Choroid plexus epithelial cell (primary cell): ENCODE measurements around the gene LYZL6.
A peak's percentile ranks its signal among the peaks of the same experiment; 100 is the strongest.
"Not testable (repeated sequence)": the region's sequence is repeated elsewhere in the genome, so short reads cannot be mapped to it uniquely, and the experiment has no call there.

ENCODE experiments used
- DNase-seq: peaks from one replicate; pipeline ENCODE4 v3.0.0-alpha.2; 2010; ENCODE audit warnings: low read depth
- H3K4me3 ChIP-seq: 2 replicates; pipeline ENCODE4 v1.5.1; 2011; ENCODE audit warnings: low read depth, mild to moderate bottlenecking, control low read depth, low read length, moderate library complexity
- TF ChIP-seq, protein P1 (sequence below): conservative IDR thresholded peaks from 2 replicates; pipeline ENCODE4 v1.5.1; 2011; ENCODE audit warnings: low read depth, mild to moderate bottlenecking, control low read depth, inconsistent platforms, low read length, moderate library complexity

The LYZL6 gene

DNA sequence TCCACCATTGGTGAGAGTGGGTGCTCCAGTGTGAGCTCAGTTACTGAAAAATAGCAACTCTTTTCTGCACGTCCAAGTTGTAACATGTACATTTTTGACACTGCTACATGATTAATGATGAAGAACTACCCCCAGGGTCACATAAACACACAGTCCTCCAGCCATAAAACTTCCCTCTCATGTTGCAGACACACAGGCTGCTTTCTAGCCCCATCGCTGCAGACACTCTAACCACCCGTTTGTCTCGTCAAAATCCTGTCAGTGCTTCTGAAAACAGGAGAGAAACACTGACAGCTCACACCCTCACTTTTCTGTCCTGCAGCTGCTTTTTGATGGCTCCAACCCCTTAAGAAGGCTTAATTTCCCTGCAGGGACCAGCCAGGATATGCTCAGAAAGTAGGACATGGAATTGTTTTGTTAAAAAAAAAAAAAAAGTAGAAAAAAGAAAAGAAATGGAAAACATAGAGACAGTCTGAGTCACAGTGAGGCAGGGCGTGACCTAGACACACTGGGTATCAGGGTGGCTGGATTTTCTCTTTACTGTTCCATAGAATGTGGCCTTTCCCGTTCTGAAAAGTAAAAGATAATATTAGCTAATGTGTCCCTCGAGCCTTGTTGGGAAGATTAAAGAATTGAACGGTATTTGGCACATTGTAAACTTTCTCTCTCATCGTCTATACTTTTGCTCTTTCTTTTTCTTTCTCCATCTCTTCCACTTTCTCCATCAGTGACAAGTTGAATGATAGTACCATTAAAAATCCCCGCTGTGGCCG, 42.6 kb downstream of the LYZL6 start:
- DNase-seq, result no peak
- TF ChIP-seq, protein P1, sequence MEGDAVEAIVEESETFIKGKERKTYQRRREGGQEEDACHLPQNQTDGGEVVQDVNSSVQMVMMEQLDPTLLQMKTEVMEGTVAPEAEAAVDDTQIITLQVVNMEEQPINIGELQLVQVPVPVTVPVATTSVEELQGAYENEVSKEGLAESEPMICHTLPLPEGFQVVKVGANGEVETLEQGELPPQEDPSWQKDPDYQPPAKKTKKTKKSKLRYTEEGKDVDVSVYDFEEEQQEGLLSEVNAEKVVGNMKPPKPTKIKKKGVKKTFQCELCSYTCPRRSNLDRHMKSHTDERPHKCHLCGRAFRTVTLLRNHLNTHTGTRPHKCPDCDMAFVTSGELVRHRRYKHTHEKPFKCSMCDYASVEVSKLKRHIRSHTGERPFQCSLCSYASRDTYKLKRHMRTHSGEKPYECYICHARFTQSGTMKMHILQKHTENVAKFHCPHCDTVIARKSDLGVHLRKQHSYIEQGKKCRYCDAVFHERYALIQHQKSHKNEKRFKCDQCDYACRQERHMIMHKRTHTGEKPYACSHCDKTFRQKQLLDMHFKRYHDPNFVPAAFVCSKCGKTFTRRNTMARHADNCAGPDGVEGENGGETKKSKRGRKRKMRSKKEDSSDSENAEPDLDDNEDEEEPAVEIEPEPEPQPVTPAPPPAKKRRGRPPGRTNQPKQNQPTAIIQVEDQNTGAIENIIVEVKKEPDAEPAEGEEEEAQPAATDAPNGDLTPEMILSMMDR, result no peak
- no peak overlapping the region for H3K4me3 ChIP-seq

DNA sequence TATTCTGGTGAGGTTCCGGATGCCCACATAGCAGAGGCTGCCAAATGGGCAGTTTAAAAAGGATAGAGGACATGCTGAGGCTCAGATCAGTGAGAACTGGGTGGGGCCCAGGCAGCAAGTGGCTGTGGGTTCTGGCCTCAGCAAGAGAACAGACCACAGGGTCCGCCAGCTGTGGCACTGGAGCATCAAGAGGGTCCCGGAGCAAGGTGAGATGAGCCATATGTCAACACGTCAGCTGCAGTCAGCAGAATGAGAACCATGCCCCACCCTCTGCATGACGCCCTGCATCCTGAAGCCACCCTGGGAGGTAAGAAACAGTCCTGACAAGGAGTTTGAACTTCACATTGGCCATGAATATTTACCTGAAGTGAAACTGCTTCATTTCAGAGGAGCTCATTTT, 43.2 kb downstream of the LYZL6 start:
- no peak overlapping the region for H3K4me3 ChIP-seq
- TF ChIP-seq, protein P1, result no peak
- DNase-seq, result no peak

DNA sequence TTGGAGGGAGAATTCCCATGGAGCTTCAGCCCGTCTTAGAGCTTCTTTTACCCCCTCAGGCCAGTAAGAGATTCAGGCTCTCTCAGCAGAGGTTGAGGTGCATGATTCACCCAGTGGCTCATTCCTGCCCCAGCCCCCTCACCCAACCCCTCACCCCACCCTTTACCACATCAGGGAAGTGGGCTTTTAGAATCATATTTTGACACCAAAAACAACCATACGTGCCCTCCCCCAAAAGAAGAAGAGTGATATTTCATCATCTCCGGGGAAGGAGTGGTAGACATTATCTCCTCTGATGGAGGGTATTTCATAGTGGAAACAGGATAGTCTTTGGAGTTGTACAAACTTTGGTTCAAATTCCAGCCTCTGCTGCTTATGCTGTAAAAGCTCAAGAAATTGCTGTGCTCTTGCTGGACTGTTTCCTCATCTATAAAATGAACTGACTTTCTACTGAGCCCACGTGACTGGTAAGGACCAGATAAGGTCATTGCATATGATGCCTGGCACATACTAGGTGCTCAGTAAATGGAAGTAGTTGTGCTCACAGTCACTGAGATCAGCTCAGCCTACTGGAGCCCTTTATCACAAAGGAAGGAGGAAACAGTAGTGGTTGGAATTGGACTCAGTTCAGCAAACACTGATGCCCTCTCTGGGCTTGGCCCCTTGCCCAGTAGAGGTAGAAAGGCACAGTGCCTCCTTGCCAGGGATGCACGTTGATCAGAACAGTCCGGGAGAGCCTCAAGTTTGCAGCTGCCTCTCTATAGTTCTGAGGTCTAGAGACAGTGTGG, 45.0 kb downstream of the LYZL6 start:
- no peak overlapping the region for H3K4me3 ChIP-seq
- DNase-seq, result no peak
- TF ChIP-seq, protein P1, result no peak

DNA sequence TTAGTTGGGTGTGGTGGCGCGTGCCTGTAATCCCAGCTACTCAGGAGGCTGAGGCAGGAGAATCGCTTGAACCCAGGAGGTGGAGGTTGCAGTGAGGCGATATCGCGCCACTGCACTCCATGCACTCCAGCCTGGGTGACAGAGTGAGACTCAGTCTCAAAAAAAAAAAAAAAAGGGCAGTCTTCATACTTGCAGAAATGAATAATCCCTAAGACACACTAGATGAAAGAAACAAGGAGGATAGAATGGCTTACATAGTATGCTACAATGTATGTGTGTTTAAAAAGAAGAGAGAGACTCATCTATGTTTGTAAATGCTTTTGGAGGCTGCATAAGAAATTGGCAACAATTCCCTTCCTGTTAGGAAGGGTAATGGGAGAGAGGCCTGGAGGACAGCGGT, 45.7 kb downstream of the LYZL6 start:
- DNase-seq, result not testable (repeated sequence)

DNA sequence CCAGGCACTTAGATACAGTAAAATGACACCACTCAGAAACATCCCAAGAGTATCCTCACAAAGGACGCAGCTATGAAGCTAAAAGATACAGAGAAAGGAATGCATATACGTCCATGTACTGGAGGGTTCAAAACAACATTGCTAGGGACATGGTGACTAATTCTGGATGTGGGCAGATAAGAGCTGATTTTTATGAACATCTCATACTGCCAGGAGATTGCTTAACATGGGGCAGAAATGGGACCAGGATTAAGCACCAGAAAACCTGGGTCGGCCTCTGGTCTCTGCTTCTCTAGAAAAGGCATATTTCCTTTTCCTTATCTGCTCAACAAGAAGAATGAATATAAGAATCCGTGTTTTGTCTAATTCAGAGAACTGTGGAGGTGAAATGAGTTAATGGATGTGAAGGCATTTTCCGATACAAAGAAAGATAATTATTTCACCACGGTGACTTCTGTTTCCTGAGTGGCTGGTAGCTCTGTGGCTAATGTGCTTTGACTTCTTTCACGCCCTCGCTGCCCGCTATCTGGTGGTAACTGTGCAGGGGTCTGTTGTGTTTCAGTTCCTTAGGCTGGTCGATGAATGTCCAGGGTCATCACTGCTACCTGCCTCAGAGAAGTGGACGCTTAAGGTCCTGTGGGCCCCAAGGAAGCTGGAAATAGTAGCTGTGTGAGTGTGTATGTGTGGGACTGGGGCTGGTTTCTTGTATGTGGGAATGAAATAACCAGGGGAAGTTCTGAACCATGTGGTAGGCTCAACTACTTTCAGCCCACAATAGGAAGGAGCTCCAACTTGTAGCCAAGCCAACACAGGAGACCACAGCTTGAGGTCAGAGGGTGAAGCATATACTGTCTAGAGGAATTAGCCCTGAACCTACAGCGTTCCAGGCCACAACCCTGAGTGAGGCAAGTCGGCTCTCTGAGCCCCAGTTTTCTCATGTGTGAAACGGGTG, 47.6 kb downstream of the LYZL6 start:
- TF ChIP-seq, protein P1, result no peak
- H3K4me3 ChIP-seq, result no peak overlapping the region
- peak; percentile 64 for DNase-seq

More for the DNA sequence above, 45.7 kb downstream of the LYZL6 start:
- not testable (repeated sequence) for H3K4me3 ChIP-seq

DNA sequence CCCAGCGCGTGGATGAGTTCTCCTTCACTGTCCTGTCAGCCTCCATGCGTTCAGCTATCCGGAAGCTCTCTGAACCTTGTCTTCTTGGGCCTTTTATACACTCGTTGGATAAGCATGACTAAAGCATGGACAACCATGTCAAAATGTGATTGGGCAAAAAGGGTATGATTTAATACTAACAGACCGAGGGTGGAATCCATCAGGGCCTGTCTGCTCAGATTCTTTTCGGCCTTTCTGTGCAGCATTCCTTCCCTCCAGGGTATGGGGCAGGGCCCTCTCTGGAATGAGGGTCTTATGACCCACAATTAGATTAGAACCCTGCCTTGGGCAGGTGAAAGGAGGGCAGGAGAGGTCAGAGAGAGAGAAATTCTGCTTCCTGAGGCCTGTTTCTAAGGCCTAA, 49.3 kb downstream of the LYZL6 start:
- TF ChIP-seq, protein P1, result no peak
- H3K4me3 ChIP-seq, result no peak overlapping the region
- no peak for DNase-seq

DNA sequence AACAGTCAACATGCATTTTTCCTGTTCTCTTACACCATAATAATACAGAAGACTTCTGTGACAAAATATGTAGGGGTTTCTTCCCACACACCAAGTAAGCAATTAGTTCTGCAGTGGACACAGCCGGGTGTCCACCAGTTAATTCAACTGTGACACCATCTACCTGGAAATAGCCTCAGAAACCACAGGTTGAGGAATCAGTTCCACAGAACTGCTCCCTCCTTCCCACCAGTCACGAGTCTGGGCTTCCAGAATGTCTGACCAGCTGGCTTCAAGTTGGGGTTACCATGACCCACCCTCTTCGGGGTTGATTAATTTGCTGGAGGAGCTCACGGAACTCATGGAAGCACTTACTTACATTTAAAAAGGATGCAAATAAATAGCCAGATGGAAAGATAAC, 49.8 kb downstream of the LYZL6 start:
- TF ChIP-seq, protein P1, result no peak
- H3K4me3 ChIP-seq, result no peak overlapping the region
- DNase-seq, result no peak
